ENCODE measurements around the gene PCDH17. TPM values are rescaled to one million over a fixed set of nuclear protein-coding genes. Genes with fewer than 3 reads are reported as not detected.

The PCDH17 gene
- total RNA-seq, 1 experiment from 2014 or later = not detected

- TF ChIP-seq, protein P1, sequence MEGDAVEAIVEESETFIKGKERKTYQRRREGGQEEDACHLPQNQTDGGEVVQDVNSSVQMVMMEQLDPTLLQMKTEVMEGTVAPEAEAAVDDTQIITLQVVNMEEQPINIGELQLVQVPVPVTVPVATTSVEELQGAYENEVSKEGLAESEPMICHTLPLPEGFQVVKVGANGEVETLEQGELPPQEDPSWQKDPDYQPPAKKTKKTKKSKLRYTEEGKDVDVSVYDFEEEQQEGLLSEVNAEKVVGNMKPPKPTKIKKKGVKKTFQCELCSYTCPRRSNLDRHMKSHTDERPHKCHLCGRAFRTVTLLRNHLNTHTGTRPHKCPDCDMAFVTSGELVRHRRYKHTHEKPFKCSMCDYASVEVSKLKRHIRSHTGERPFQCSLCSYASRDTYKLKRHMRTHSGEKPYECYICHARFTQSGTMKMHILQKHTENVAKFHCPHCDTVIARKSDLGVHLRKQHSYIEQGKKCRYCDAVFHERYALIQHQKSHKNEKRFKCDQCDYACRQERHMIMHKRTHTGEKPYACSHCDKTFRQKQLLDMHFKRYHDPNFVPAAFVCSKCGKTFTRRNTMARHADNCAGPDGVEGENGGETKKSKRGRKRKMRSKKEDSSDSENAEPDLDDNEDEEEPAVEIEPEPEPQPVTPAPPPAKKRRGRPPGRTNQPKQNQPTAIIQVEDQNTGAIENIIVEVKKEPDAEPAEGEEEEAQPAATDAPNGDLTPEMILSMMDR (IDR thresholded peaks at IDR 0.05; ENCODE audit: unreplicated experiment) = no peak
- Mint-ChIP-seq H3K27me3 (ENCODE audit: unreplicated experiment) (no peaks in the 10 kb centered on the region), H3K4me3 (ENCODE audit: low read depth, unreplicated experiment) (no peak overlapping the region), H3K36me3 (ENCODE audit: insufficient read depth, unreplicated experiment) (no peaks in the 10 kb centered on the region), H3K4me1 (ENCODE audit: low read depth, unreplicated experiment) (no peaks in the 10 kb centered on the region), H3K9me3 (ENCODE audit: low read depth, unreplicated experiment) (no peaks in the 10 kb centered on the region), H3K27ac (ENCODE audit: unreplicated experiment) (no peak overlapping the region)
- no TSS peak for BruUV-seq (replicated peaks)
- DNase-seq = no peak
- CTCF ChIA-PET = no interaction called here
- intact Hi-C loops (cut with micrococcal nuclease; ENCODE audit: unreplicated experiment) = no loop called here
Observed at GRCh38 chr13:57630661-57631595, 616 bp upstream of the PCDH17 start.

DNA sequence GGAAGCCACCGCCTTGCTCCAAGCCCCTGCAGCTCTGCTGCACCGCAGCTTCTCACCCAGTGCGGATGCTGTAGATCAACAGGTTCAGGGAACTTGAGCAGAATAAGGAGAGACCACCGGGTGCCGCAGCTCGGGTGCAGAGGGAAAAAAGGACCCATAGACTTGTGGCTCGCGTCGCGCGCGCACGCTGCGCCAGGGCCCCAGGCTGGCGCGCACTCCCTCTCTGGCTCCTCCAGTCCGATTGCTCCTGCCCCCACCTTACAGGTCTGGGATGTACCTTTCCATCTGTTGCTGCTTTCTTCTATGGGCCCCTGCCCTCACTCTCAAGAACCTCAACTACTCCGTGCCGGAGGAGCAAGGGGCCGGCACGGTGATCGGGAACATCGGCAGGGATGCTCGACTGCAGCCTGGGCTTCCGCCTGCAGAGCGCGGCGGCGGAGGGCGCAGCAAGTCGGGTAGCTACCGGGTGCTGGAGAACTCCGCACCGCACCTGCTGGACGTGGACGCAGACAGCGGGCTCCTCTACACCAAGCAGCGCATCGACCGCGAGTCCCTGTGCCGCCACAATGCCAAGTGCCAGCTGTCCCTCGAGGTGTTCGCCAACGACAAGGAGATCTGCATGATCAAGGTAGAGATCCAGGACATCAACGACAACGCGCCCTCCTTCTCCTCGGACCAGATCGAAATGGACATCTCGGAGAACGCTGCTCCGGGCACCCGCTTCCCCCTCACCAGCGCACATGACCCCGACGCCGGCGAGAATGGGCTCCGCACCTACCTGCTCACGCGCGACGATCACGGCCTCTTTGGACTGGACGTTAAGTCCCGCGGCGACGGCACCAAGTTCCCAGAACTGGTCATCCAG lies 964 bp downstream of the PCDH17 start:
- TF ChIP-seq, protein P1 (IDR thresholded peaks at IDR 0.05; ENCODE audit: unreplicated experiment) = no peak
- Mint-ChIP-seq H3K4me3 (ENCODE audit: low read depth, unreplicated experiment) (no peak overlapping the region), H3K9me3 (ENCODE audit: low read depth, unreplicated experiment) (no peaks in the 10 kb centered on the region), H3K4me1 (ENCODE audit: low read depth, unreplicated experiment) (no peaks in the 10 kb centered on the region), H3K27ac (ENCODE audit: unreplicated experiment) (no peak overlapping the region), H3K27me3 (ENCODE audit: unreplicated experiment) (no peaks in the 10 kb centered on the region), H3K36me3 (ENCODE audit: insufficient read depth, unreplicated experiment) (no peaks in the 10 kb centered on the region)
- CTCF ChIA-PET = no interaction called here
- no peak for DNase-seq
- BruUV-seq (replicated peaks) = no TSS peak
- intact Hi-C loops (cut with micrococcal nuclease; ENCODE audit: unreplicated experiment) = no loop called here

- H3K4me1 Mint-ChIP-seq (ENCODE audit: low read depth, unreplicated experiment) = no peaks in the 10 kb centered on the region
- TF ChIP-seq, protein P1 (IDR thresholded peaks at IDR 0.05; ENCODE audit: unreplicated experiment) = no peak
- no peak overlapping the region for H3K4me3 Mint-ChIP-seq (ENCODE audit: low read depth, unreplicated experiment)
- no peaks in the 10 kb centered on the region for H3K27me3 Mint-ChIP-seq (ENCODE audit: unreplicated experiment)
- no TSS peak for BruUV-seq (replicated peaks)
- no peaks in the 10 kb centered on the region for H3K9me3 Mint-ChIP-seq (ENCODE audit: low read depth, unreplicated experiment)
- H3K36me3 Mint-ChIP-seq (ENCODE audit: insufficient read depth, unreplicated experiment) = no peaks in the 10 kb centered on the region
- DNase-seq = no peak
- CTCF ChIA-PET = no interaction called here
- intact Hi-C loops (cut with micrococcal nuclease; ENCODE audit: unreplicated experiment) = no loop called here
- H3K27ac Mint-ChIP-seq (ENCODE audit: unreplicated experiment) = no peak overlapping the region
Observed at GRCh38 chr13:57633141-57633949, 1.8 kb downstream of the PCDH17 start.

Measured in Calu3 (cell line).